GM13976 (cell line): ENCODE data around the gene ZFP82.

Experiments
- DNase-seq: peaks from one replicate; pipeline ENCODE4 v3.0.0; 2012; ENCODE audit warnings: low spot score
- in situ Hi-C: fragments of 300-500 bp; cut with MboI; formaldehyde crosslinking; loops from one replicate; pipeline ENCODE4 v1.12.0; 2022; ENCODE audit warnings: low sequenced_read_pairs, mixed read lengths, inconsistent platforms; ENCODE audit not compliant: unreplicated experiment
- TF ChIP-seq, protein P1 (sequence below): IDR thresholded peaks from 2 replicates; pipeline ENCODE4 v1.5.1; 2012; ENCODE audit warnings: borderline replicate concordance, mild to moderate bottlenecking; ENCODE audit not compliant: insufficient read depth; ENCODE audit errors: extremely low read depth, missing control alignments, control extremely low read depth

ZFP82 gene

DNA sequence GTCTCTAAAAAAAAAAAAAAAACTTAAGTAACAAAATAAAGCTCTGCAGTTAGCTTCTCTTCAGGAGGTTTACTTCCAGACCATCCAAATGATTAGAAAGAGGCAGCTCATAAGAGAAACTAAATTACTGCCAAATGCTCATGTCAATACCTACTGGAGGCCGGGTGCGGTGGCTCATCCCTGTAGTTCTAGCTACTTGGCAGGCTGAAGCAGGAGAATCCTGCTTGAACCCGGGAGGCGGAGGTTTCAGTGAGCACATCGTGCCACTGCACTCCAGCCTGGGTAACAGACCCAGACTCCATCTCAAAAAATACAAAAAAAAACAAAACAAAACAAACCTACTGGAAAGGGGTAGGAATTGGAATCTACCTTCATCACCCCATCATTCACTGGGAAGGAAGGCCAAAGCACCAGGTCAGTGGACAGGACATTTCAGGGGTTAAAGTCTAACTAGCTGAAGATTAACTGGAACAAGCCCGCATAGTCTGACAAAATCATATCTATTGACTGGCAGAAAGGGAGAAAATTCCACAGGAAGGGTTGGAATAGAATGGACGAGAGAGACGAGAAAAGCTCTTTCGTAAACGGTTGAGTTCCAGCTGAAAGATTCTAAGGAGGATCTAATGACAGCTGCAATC is 40.8 kb downstream of the ZFP82 start:
- no peak for DNase-seq
- in situ Hi-C loops, result no loop called here
- TF ChIP-seq, protein P1, sequence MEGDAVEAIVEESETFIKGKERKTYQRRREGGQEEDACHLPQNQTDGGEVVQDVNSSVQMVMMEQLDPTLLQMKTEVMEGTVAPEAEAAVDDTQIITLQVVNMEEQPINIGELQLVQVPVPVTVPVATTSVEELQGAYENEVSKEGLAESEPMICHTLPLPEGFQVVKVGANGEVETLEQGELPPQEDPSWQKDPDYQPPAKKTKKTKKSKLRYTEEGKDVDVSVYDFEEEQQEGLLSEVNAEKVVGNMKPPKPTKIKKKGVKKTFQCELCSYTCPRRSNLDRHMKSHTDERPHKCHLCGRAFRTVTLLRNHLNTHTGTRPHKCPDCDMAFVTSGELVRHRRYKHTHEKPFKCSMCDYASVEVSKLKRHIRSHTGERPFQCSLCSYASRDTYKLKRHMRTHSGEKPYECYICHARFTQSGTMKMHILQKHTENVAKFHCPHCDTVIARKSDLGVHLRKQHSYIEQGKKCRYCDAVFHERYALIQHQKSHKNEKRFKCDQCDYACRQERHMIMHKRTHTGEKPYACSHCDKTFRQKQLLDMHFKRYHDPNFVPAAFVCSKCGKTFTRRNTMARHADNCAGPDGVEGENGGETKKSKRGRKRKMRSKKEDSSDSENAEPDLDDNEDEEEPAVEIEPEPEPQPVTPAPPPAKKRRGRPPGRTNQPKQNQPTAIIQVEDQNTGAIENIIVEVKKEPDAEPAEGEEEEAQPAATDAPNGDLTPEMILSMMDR, result no peak

DNA sequence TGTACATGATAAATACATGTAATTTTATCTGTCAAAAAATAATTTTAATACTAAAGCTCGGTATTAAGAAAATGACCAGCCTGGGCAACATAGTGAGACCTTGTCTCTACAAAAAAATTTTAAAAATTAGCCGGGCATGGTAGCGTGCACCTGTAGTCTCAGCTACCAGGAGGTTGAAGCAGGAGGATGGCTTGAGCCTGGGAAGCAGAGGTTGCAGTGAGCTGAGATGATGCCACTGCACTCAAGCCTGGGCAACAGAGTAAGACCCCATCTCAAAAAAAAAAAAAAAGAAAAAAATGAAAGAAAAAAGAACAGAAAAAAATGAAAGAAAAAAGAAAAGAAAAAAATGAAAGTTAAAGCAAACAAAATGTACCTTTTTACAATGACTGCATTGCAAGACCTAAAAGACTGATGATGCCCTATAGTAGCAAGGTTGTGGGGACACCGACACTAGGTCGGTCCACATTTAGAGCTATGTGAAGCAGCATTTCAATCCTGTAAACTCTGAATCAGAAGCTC is 44.7 kb downstream of the ZFP82 start:
- DNase-seq, result no peak
- TF ChIP-seq, protein P1, result no peak
- in situ Hi-C loops, result loop anchor here (25.0 kb wide), 1 partner anchor 136 kb away; no protein-coding TSS in a partner anchor

DNA sequence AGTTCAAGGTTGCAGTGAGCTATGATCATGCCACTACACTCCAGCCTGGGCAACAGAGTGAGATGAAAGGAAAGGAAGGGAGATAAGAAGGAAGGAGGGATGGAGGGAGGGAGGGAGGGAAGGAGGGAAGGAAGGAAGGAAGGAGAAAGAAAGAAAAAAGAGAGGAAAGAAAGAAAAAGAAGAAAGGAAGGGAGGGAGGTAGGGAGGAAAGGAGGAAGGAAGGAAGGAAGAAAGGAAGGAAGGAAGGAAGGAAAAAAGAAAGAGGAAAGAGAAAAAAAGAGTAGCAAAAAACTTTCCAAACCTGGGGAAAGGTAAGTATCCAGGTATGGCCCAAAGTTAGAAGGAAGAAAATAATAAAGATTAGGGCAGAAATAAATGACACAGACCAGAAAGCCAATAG is 46.6 kb downstream of the ZFP82 start:
- DNase-seq, result no peak
- TF ChIP-seq, protein P1, result no peak
- in situ Hi-C loops, result loop anchor here (25.0 kb wide), 1 partner anchor 135 kb away; no protein-coding TSS in a partner anchor

DNA sequence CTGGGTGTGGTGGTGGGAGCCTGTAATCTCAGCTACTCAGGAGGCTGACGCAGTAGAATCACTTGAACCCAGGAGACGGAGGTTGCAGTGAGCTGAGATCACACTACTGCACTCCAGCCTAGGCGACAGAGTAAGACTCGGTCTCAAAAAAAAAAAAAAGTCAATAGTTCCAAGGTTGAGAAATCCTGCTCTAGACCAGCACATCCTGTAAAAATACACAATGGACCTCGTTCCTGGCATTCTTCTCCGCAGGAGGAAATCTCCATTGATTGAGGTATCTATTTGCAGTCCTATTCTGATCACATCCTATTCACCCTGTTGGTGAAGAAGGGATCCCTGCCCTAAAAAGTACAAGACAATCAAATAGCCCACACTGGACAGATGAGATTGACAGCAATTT is 54.6 kb downstream of the ZFP82 start:
- in situ Hi-C loops, result loop anchor here (25.0 kb wide), 1 partner anchor 127 kb away; no protein-coding TSS in a partner anchor
- TF ChIP-seq, protein P1, result no peak
- DNase-seq, result no peak
